PC-3 (cell line): Measurements from ENCODE around the gene MAGI1.

Experiments
- CTCF ChIP-seq: fragments of 300-600 bp; sonication (generic); conservative IDR thresholded peaks from 2 replicates; pipeline ENCODE4 v1.5.1; 2017; ENCODE audit warnings: antibody characterized with exemption, low read depth, mild to moderate bottlenecking, low read length
- EZH2 ChIP-seq: fragments of 300-600 bp; sonication (generic); IDR thresholded peaks from one replicate; pipeline ENCODE4 v1.6.1; 2017; ENCODE audit warnings: antibody characterized with exemption, mild to moderate bottlenecking, low read length; ENCODE audit not compliant: unreplicated experiment
- EZH2phosphoT487 ChIP-seq: fragments of 300-600 bp; sonication (generic); IDR thresholded peaks from 2 replicates; pipeline ENCODE4 v1.6.1; 2018; ENCODE audit warnings: mild to moderate bottlenecking, antibody characterized with exemption, low read length, borderline replicate concordance

GRCh38 chr3:65752636-65753035 is 286.1 kb downstream of the MAGI1 start:
- TF ChIP-seq CTCF: no peak
- TF ChIP-seq EZH2phosphoT487: no peak
- TF ChIP-seq EZH2: no peak
